COLO829 (cell line): ENCODE measurements around the gene NPAS3.

Experiments
- DNase-seq: peaks from one replicate; pipeline ENCODE4 v3.0.0; 2012; ENCODE audit warnings: low spot score

Gene NPAS3

DNA sequence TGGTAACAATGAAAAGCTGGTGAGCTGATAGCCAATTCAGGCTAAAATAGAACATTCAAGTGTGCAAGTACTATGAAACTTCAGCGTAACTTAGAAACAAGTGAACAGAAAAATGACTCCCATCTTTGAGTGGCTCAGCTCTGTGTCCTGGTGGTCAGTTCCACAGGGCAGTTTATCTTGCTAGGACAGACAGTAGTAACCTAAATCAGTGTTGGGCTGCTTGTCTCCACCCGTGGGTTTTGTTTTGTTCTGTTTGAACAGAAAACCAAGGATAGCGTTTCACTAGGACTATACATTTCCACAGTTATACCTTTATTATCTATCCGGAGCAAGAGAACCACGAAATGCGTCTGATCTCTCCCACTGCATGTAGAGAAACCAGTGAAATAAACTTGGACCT, 544.4 kb downstream of the NPAS3 start:
- no peak for DNase-seq

DNA sequence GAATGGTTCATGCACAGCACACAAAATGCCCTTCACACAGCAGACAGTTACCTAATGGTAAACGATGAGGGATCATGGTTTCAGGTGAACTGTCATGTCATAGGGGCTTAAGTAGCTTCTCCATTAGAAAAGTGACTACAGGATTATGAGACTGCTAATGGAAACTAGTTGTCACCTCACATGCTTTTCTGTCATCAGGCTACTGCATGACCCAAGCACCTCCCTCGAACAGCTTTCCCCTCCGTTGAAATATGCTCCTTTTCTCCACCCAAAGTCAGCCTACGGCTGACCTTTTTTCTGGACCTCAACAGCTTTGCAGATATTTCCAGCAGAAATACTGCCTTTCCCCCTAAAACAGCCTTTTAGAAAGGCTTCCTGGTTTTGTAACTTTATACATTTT, 544.9 kb downstream of the NPAS3 start:
- no peak for DNase-seq

- DNase-seq: no peak
Observed at GRCh38 chr14:33484264-33484663, 545.6 kb downstream of the NPAS3 start.

GRCh38 chr14:33486332-33486890, 547.7 kb downstream of the NPAS3 start:
- no peak for DNase-seq

DNA sequence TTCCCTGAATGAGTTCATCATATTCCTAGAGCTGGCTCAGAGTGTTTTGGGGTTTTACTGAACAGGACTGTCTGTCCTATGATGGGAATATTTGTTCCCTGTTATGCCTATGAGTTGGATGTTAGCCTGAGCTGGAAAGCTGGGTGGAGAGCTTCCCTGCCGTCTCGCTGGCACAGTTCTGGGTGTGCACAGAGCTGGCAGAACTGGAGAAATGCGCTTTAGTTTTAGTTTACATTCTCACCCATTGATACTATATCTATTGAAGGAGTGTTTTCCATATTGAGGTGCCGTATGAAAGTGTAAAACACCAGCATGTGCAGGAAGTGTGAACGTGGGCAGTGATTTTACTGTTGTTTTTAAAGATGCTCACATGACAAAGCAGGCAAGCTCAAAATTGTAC, 549.9 kb downstream of the NPAS3 start:
- DNase-seq: no peak

GRCh38 chr14:33490555-33490954, 551.9 kb downstream of the NPAS3 start:
- no peak for DNase-seq

DNA sequence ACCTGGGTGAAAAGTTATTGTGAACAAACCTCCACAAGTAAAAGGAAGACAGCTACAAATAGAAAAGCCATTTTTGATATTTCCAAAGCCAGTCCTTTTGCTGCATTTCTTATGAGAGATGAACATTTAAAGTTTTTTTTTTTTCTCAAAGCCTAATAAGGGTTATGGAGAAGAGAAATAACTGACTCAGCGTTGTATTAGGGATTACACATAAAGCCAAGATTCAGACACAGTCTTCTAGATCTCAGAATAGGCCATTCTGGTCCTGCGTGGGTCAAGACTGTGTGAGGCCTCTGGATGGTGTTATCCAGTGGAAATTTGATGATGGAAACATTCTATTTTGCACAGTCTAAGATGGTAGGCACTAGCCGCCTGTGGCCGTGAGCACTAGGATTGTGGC, 552.4 kb downstream of the NPAS3 start:
- DNase-seq: no peak

GRCh38 chr14:33492491-33492890, 553.8 kb downstream of the NPAS3 start:
- DNase-seq: no peak

DNA sequence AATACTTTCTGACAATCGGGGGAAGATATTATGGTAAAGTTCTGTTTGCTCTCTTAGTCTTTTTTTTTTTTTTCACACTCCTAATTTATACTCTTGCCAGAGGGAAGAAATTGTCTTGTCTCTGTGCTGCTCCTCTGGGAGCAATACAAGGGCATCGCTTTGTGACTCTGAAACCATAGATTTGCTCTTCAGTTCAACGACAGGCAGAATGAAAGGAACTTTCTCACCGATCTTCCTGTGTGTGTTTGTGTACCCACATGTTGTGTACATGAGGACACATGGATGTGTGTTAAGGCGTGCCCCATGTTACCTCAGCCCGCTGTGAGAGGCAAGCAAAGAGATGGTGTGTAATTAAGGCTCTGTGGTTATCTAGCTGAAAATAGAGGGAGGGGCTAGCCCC, 554.6 kb downstream of the NPAS3 start:
- no peak for DNase-seq

DNA sequence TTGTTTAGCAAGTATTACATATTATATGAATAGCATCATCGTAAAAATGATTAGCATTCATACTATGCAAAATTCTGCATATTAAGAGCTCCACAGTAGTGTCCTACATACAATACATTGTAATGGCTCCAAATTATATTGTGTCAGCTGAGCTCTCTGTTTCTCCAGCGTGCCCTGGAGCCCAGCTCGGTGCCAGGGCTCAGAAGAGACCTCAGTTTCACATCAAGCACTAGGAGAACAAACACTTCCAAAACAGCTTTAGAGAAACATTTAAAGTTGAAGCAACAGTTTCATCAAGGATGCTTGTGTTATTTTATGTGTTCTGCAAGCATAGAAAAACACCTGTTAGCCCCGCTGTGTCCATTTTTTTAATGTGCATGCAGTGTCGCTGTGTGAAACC, 555.3 kb downstream of the NPAS3 start:
- no peak for DNase-seq

DNA sequence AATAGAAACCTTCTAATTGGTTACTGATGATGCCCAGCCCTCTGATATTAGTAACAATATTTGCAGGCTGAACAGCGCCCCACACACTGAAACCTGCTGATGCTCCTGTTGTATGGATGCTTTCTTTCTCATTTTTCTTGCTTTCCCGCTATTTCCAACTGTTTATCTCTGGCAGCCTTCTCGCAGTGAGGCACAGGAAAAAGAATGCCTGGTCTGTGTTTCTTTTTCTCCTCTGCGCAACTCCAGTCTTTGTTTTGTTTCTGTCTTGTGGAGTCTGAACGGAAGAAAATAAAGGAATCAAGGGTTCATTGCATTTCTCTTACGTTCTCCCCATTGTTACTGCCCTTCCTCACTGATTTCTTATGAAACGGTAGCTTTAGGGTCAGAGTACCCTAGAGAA, 561.0 kb downstream of the NPAS3 start:
- no peak for DNase-seq

- no peak for DNase-seq
Observed at GRCh38 chr14:33504246-33505099, 565.8 kb downstream of the NPAS3 start.

- DNase-seq: no peak
Observed at GRCh38 chr14:33505266-33505962, 566.7 kb downstream of the NPAS3 start.

DNA sequence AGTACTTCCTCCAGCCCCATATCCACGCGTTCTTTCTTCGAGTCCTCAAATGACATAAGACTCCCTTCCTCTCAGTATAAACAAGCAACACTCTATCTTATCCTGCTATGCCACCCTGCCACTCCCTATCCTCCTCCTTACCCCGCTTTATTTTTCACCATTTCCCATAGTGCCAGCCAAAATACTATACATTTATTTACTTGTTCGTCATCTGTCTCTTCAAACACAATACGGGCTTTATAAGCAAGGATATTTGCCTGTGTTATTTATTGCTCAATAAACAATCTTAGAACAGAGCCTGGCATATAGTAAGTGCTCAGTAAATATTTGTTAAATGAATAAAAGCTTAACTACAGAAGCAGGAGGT, 567.3 kb downstream of the NPAS3 start:
- DNase-seq: no peak

- DNase-seq: no peak
Observed at GRCh38 chr14:33508126-33509062, 569.7 kb downstream of the NPAS3 start.

DNA sequence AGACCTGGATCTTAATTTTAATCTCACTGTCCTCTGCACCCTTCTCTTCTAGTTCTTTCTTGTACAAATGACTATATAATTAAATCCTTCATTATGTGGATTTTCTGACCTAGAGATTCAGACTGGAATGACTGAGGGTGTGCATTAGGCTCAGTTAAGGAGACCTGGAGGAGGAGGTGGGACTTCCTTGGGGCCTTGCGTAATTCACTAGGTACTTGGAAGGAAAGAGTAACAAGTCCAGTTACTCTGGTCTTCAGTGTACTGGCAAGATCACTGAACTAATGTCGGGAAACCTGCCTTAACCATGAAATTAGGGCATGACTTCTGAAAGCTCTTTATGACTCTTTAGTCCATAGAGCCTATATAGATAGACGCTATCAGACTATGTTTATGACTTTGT, 570.8 kb downstream of the NPAS3 start:
- no peak for DNase-seq

DNA sequence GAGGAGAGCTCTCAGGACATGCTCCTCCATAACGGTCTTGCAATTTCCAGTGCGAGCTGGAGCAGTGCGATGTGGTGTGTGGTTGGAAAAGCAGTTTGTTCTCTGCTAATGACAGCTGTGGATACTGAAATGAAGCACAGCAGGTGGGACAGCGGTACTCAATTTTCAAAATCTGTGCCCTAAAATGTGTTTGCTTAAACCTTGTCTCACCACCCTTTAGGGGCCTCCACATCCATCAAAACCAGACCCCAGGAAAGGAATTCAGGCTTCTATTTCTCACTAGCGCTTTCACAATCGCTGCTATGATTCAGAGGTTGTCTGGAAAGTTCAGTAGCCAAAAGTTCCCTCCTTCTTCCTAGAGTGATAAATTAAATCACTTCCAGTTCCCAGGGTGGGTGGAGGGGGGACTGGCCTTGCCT, 571.4 kb downstream of the NPAS3 start:
- no peak for DNase-seq

DNA sequence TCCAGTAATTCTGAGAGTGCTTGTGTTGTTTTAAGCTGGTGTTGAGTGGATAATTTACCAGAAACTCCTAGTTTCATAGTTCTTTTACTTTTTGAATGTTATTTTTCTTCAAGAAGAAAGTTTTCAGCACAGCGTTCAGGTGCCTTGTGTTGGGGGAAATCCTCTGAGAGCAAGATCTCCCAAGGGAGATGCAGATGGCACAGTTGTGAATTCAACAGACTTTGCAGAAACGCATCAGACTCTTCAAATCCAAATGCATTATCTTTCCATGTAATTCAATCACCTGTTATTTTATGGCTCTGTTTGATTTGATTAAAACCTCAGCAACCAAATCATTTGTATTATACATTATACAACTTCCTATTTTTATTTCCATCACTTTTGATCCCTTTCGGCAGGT, 572.3 kb downstream of the NPAS3 start:
- no peak for DNase-seq

GRCh38 chr14:33511851-33512640, 573.4 kb downstream of the NPAS3 start:
- DNase-seq: no peak

DNA sequence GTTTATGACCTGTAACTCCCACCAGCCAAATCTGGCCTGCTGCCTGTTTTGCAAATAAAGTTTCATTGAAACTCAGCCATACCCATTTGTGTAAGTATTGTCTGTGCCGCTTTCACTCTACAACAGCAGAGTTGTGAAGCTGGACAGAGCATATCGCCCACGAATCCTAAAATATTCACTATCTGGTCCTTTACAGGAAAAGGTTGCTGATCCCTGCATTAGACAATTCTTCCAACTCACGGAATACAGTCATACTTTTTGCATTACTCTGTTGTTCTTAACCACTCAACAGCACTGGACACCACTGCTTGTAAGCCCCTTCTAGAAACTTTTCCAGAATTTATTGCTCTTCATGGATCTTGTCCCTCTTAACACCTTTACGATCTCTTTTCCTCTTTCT, 576.8 kb downstream of the NPAS3 start:
- no peak for DNase-seq

- DNase-seq: no peak
Observed at GRCh38 chr14:33515899-33516298, 577.2 kb downstream of the NPAS3 start.
